Measurements from ENCODE around the gene AHRR. TPM values are rescaled to one million over a fixed set of nuclear protein-coding genes. Genes with fewer than 3 reads are reported as not detected.

AHRR gene
- total and polyA plus RNA-seq, 2 of the 4 experiments (the other 2 are of a cell fraction) = 15.6 to 37.1 TPM

- H3K4me2 ChIP-seq (ENCODE audit: low read depth, low read length) = no peak overlapping the region
- BruUV-seq (replicated peaks) = no TSS peak
- intact Hi-C loops (cut with micrococcal nuclease) = no loop called here
Measured at GRCh38 chr5:402615-403359, 81.3 kb downstream of the AHRR start.

More at GRCh38 chr5:402615-403359, 81.3 kb downstream of the AHRR start:
- H2BK15ac ChIP-seq (ENCODE audit: low read depth, low read length) = peak overlapping the region; percentile 95; the same call in 1 of the 3 replicates
- DNase-seq = peak; percentile 55
- ChIA-PET POLR2A (ENCODE audit: unreplicated experiment) (no interaction called here), CTCF (no interaction called here)
- H4K8ac ChIP-seq (ENCODE audit: low read depth in 2 of 2, low read length in 2 of 2) = peak overlapping the region; percentile 57 to 63; a peak in 3 of 4 replicates
- H3K79me1 ChIP-seq (ENCODE audit: low read depth in 1 of 2, low read length in 2 of 2) = peaks cover 49 to 74% of the 10 kb centered on the region in 2 experiments
- no peak overlapping the region for H3K23ac ChIP-seq (ENCODE audit: low read depth, low read length)
- peak overlapping the region; percentile 60 for H3K14ac ChIP-seq (replicated peaks; ENCODE audit: low read depth, low read length)
- H3K36me3 ChIP-seq (ENCODE audit: control insufficient read depth, insufficient read depth, low read length) = peaks cover 26% of the 10 kb centered on the region
- H3K27me3 ChIP-seq (ENCODE audit: control insufficient read depth, insufficient read depth, low read length) = no peaks in the 10 kb centered on the region
- peak overlapping the region; percentile 66 for H3K4ac ChIP-seq (ENCODE audit: low read depth, low read length)
- no peak overlapping the region for H3K4me3 ChIP-seq (ENCODE audit: insufficient read depth, low read depth, low read length)
- no peak overlapping the region for H3K9ac ChIP-seq (ENCODE audit: low read depth, low read length)
- peak overlapping the region; percentile 28; the same call in 1 of the 2 replicates for H3K27ac ChIP-seq (ENCODE audit: insufficient read depth, low read length)
- no peak overlapping the region for H3K56ac ChIP-seq (ENCODE audit: extremely low read depth, insufficient read depth, low read length)
- H2BK20ac ChIP-seq (ENCODE audit: low read depth, low read length) = peak overlapping the region; percentile 69; the same call in 1 of the 2 replicates
- no peak overlapping the region; the same call in 1 of the 2 replicates for H4K5ac ChIP-seq (ENCODE audit: low read depth, low read length)
- no peak overlapping the region for H2AFZ ChIP-seq (replicated peaks; ENCODE audit: low read length, poor library complexity)
- whole genome bisulfite sequencing, 2 experiments (ENCODE audit: extremely low coverage in 2 of 2, insufficient read length in 1 of 2) = 81% methylated on average over 8 of the region's 20 CpGs; no CpG with 5 or more reads in 1 of the 2 experiments
- in situ Hi-C loops (cut with MboI; ENCODE audit: low sequenced_read_pairs) (no loop called here), dilution Hi-C loops (cut with HindIII; ENCODE audit: low sequenced_read_pairs, unreplicated experiment) (no loop called here)
- H2BK5ac ChIP-seq (ENCODE audit: low read depth, low read length, poor library complexity, severe bottlenecking) = peak overlapping the region; percentile 5
- no peaks in the 10 kb centered on the region for H3K9me3 ChIP-seq (ENCODE audit: control insufficient read depth, insufficient read depth, low read length)
- no peaks in the 10 kb centered on the region; the same call in 1 of the 2 replicates for H4K20me1 ChIP-seq (ENCODE audit: insufficient read depth, low read length)
- peak overlapping the region; percentile 81 for H2AK5ac ChIP-seq (ENCODE audit: low read depth, low read length)
- peaks cover 35% of the 10 kb centered on the region for H3K9me1 ChIP-seq (ENCODE audit: insufficient read depth, low read length)
- H2AK9ac ChIP-seq (replicated peaks; ENCODE audit: low read depth, low read length, poor library complexity) = no peak overlapping the region
- peak overlapping the region; percentile 27 for H3K18ac ChIP-seq (ENCODE audit: low read depth, low read length)
- H2BK120ac ChIP-seq (ENCODE audit: low read depth, low read length) = peak overlapping the region; percentile 50
- H3K4me1 ChIP-seq (ENCODE audit: control insufficient read depth, insufficient read depth, low read length) = peaks cover 38% of the 10 kb centered on the region
- ATAC-seq (ENCODE audit: low read depth) = no peak
- TF ChIP-seq ELK1 (IDR thresholded peaks at IDR 0.05; ENCODE audit: borderline replicate concordance, low read depth, low read length) = no peak
- TF ChIP-seq POLR2A (IDR thresholded peaks at IDR 0.05; ENCODE audit: low read depth, low read length) = no peak
- TF ChIP-seq CEBPB (IDR thresholded peaks at IDR 0.05; ENCODE audit: low read depth, low read length) = peak; percentile 59
- H4K91ac ChIP-seq (ENCODE audit: insufficient read depth, low read depth, low read length) = peak overlapping the region; percentile 46
